ENCODE measurements around the gene SAMD5.
"Not testable (repeated sequence)": the region's sequence is repeated elsewhere in the genome, so short reads cannot be mapped to it uniquely, and the experiment has no call there.

The SAMD5 gene

DNA sequence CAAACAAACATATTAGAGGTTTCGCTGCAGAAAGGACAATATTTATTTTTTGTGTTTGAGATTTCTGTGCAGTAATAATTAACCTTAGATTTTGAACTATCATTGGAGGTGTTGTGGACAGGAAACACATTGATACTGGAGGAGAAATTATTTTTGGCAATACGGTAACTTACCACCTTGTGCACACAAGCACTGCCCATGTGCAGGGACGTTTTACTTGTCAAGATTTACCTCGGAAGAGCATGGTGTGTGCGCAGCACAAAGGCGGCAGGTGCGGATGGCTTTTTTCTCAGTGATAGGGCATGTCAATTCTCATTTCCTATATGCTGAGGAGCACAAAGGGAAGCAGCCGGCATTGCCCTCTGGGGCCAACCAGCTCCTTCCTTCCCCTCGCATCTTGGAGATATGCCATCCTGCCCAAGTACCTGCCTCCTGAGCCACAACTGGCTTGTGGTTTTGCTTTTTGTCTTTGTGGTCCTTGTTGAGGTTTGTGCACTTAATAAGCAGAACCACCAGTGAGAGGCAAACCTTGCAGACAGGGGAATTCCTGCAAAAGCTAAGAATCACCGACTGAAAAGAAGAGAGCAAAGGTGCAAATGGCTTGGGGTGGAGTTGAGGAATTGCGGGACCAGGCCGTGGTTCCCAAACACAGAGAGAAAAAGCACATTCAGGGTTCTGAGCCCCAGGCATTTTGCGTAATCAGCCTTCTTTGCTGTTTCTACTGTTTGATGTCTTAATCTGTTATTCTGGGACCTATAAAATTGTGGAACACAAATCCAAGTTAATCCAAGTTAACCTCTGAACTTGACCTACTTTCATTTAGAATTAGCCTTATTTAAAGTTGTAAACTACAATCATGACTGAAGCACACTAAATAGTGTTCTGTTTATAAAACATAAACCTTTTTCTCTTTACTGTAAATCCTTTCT is 21.9 kb downstream of the SAMD5 start:
- Histone ChIP-seq H3K4me3 (ENCODE audit: low read length) (no peak overlapping the region), H3K27me3 (ENCODE audit: control insufficient read depth, insufficient read depth, low read length) (no peaks in the 10 kb centered on the region), H3K9ac (ENCODE audit: low read depth, low read length) (no peak overlapping the region)

GRCh38 chr6:147531321-147531720 is 22.8 kb downstream of the SAMD5 start:
- Histone ChIP-seq H3K4me2 (ENCODE audit: low read length) (no peak overlapping the region), H3K4me1 (ENCODE audit: control insufficient read depth, insufficient read depth, low read length) (no peaks in the 10 kb centered on the region), H3K27me3 (ENCODE audit: control insufficient read depth, insufficient read depth, low read length) (no peaks in the 10 kb centered on the region), H3K9ac (ENCODE audit: low read depth, low read length) (no peak overlapping the region), H3K4me3 (ENCODE audit: low read length) (no peak overlapping the region), H3K9me3 (replicated peaks; ENCODE audit: low read length) (no peaks in the 10 kb centered on the region), H3K36me3 (ENCODE audit: insufficient read depth, low read length) (no peaks in the 10 kb centered on the region)

More for the DNA sequence above, 21.9 kb downstream of the SAMD5 start:
- H3K9me3 ChIP-seq (replicated peaks; ENCODE audit: low read length) = no peaks in the 10 kb centered on the region
- no peaks in the 10 kb centered on the region for H3K4me1 ChIP-seq (ENCODE audit: control insufficient read depth, insufficient read depth, low read length)
- no peaks in the 10 kb centered on the region for H3K36me3 ChIP-seq (ENCODE audit: insufficient read depth, low read length)
- H3K4me2 ChIP-seq (ENCODE audit: low read length) = no peak overlapping the region

- Histone ChIP-seq H3K4me2 (ENCODE audit: low read length) (no peak overlapping the region), H3K36me3 (ENCODE audit: insufficient read depth, low read length) (no peaks in the 10 kb centered on the region), H3K9ac (ENCODE audit: low read depth, low read length) (no peak overlapping the region), H3K4me3 (ENCODE audit: low read length) (no peak overlapping the region), H3K4me1 (ENCODE audit: control insufficient read depth, insufficient read depth, low read length) (no peaks in the 10 kb centered on the region), H3K9me3 (replicated peaks; ENCODE audit: low read length) (no peaks in the 10 kb centered on the region), H3K27me3 (ENCODE audit: control insufficient read depth, insufficient read depth, low read length) (no peaks in the 10 kb centered on the region)
Measured at GRCh38 chr6:147534116-147534860, 25.8 kb downstream of the SAMD5 start.

DNA sequence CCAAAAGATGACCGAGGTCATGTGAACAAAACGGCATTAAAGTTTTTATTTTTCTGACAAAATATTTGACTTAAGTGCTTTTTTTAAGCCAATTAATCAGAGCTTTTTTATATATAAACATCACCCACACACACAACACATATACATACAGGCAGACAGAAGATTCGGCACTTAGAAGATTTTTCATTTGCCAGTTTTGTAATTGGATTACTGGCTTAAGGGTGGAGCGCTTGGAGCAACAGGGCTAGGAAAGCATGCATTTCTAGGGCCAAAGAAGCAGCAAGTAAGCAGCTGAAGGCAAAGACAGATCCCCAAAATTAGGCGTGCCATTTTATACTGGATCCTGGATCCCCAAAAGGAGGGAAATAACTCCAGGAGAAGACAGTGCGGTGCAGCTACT is 30.3 kb downstream of the SAMD5 start:
- Histone ChIP-seq H3K4me2 (ENCODE audit: low read length) (no peak overlapping the region), H3K27me3 (ENCODE audit: control insufficient read depth, insufficient read depth, low read length) (no peaks in the 10 kb centered on the region), H3K4me1 (ENCODE audit: control insufficient read depth, insufficient read depth, low read length) (no peaks in the 10 kb centered on the region), H3K36me3 (ENCODE audit: insufficient read depth, low read length) (no peaks in the 10 kb centered on the region), H3K9me3 (replicated peaks; ENCODE audit: low read length) (no peaks in the 10 kb centered on the region), H3K9ac (ENCODE audit: low read depth, low read length) (no peak overlapping the region), H3K4me3 (ENCODE audit: low read length) (no peak overlapping the region)

- Histone ChIP-seq H3K36me3 (ENCODE audit: insufficient read depth, low read length) (no peaks in the 10 kb centered on the region), H3K4me3 (ENCODE audit: low read length) (no peak overlapping the region), H3K9me3 (replicated peaks; ENCODE audit: low read length) (no peaks in the 10 kb centered on the region), H3K27me3 (ENCODE audit: control insufficient read depth, insufficient read depth, low read length) (no peaks in the 10 kb centered on the region), H3K9ac (ENCODE audit: low read depth, low read length) (no peak overlapping the region), H3K4me1 (ENCODE audit: control insufficient read depth, insufficient read depth, low read length) (no peaks in the 10 kb centered on the region), H3K4me2 (ENCODE audit: low read length) (no peak overlapping the region)
Measured at GRCh38 chr6:147540075-147540474, 31.6 kb downstream of the SAMD5 start.

DNA sequence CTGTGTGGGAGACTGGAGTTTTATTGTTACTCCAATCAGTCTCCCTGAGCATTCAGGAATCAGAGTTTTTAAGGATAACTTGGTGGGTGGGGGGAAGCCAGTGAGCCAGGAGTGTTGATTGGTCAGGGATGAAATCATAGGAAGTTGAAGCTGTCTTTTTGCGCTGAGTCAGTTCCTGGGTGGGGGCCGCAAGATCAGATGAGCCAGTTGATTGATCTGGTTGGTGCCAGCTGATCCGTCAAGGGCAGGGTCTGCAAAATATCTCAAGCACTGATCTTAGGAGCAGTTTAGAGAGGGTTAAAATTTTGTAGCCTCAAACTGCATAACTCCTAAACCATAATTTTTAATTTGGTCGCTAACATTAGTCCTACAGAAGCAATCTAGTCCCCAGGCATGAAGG is 33.9 kb downstream of the SAMD5 start:
- not testable (repeated sequence) for H3K9me3 ChIP-seq (replicated peaks; ENCODE audit: low read length); H3K4me2 ChIP-seq (ENCODE audit: low read length); H3K4me3 ChIP-seq (ENCODE audit: low read length); H3K4me1 ChIP-seq (ENCODE audit: control insufficient read depth, insufficient read depth, low read length); H3K9ac ChIP-seq (ENCODE audit: low read depth, low read length); H3K36me3 ChIP-seq (ENCODE audit: insufficient read depth, low read length); H3K27me3 ChIP-seq (ENCODE audit: control insufficient read depth, insufficient read depth, low read length)

DNA sequence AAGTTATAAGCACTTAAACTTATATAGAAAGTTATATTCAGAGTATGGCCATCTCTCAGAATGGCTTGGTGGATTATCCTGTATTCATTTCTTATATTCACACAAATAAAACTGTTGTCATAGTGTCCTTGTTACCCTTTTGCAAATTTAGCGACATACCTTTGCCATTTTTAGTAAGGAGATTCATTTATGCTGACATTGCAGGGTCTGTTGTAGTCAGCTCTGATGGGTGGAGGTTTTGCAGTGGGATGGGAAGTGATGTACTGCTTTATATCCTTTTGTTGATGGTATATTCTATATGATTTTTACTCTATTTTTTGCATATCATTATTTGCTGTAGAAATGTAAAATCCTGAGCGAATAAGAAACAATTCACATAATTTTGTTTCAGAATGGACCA is 35.9 kb downstream of the SAMD5 start:
- Histone ChIP-seq H3K9ac (ENCODE audit: low read depth, low read length) (no peak overlapping the region), H3K4me2 (ENCODE audit: low read length) (no peak overlapping the region), H3K36me3 (ENCODE audit: insufficient read depth, low read length) (no peaks in the 10 kb centered on the region), H3K4me3 (ENCODE audit: low read length) (no peak overlapping the region), H3K4me1 (ENCODE audit: control insufficient read depth, insufficient read depth, low read length) (peaks cover 4% of the 10 kb centered on the region), H3K27me3 (ENCODE audit: control insufficient read depth, insufficient read depth, low read length) (no peaks in the 10 kb centered on the region), H3K9me3 (replicated peaks; ENCODE audit: low read length) (no peaks in the 10 kb centered on the region)

DNA sequence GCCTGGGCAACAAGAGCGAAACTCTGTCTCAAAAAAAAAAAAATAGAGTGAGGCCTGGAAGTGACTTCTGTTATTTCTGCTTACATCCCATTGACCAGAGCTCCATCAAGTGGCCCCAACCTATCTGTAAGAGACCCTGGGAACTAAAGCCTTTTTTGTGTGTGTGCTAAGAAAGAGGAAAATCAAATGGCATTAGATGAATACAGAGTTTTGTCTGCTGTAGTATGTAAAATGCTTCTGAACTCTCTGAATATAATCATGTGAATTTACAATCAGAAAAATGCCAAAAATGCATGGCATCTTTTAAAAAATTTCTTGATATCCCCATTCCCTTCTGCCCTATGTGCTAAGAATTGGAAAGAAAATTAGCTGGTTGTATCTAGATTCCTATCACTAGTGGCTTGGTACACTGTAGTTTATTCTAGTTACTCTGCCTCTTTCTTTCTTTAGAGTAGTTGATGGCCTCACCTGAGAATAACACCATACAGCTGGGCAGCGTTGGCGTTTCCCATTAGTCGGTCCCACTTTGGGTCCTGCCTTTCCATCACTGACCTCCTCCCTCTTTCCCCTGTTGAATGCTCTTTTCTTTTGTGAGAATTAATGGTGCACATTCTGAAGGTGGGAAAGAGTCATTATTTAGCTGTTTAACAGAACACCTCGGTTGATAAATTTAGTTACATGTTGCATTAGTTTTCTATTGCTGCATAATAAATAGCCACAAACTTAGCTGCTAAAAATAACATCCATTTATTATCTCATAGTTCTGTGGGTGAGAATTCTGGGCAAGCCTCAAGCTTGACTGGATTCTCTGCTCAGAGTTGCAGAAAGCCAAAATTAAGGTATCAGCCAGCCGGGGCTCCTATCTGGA is 38.2 kb downstream of the SAMD5 start:
- Histone ChIP-seq H3K36me3 (ENCODE audit: insufficient read depth, low read length) (no peaks in the 10 kb centered on the region), H3K4me1 (ENCODE audit: control insufficient read depth, insufficient read depth, low read length) (peaks cover 4% of the 10 kb centered on the region), H3K9me3 (replicated peaks; ENCODE audit: low read length) (no peaks in the 10 kb centered on the region), H3K27me3 (ENCODE audit: control insufficient read depth, insufficient read depth, low read length) (no peaks in the 10 kb centered on the region), H3K9ac (ENCODE audit: low read depth, low read length) (no peak overlapping the region), H3K4me2 (ENCODE audit: low read length) (no peak overlapping the region), H3K4me3 (ENCODE audit: low read length) (no peak overlapping the region)

DNA sequence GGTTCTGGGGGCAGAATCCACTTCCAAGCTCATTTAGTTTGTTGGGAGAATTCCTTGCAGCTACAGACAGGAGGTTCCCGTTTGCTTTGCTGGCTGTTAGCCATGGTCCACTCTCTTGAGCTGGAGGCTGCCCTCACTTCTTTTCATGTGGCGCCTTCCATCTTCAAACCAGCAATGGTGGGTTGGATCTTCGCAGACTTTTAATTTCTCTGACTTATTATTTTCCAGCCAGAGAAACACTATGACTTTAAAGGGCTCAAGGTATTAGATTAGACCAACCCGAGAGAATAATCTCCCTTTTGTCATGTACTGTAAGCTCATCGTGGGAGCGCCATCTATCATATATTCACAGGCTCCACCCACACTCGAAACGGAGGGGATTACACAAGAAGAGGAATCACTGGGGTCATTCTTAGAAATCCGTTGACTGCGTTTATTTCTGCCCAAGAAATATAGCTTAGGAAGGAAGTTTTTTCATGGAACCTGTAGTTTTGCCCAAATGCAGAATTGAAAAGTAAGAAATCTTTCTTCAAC is 38.9 kb downstream of the SAMD5 start:
- no peaks in the 10 kb centered on the region for H3K9me3 ChIP-seq (replicated peaks; ENCODE audit: low read length)
- H3K36me3 ChIP-seq (ENCODE audit: insufficient read depth, low read length) = no peaks in the 10 kb centered on the region
- H3K4me1 ChIP-seq (ENCODE audit: control insufficient read depth, insufficient read depth, low read length) = peaks cover 4% of the 10 kb centered on the region
- H3K27me3 ChIP-seq (ENCODE audit: control insufficient read depth, insufficient read depth, low read length) = no peaks in the 10 kb centered on the region
- H3K4me3 ChIP-seq (ENCODE audit: low read length) = no peak overlapping the region
- H3K4me2 ChIP-seq (ENCODE audit: low read length) = no peak overlapping the region
- no peak overlapping the region for H3K9ac ChIP-seq (ENCODE audit: low read depth, low read length)

GRCh38 chr6:147548921-147549475 is 40.5 kb downstream of the SAMD5 start:
- H3K36me3 ChIP-seq (ENCODE audit: insufficient read depth, low read length) = no peaks in the 10 kb centered on the region
- H3K27me3 ChIP-seq (ENCODE audit: control insufficient read depth, insufficient read depth, low read length) = no peaks in the 10 kb centered on the region
- H3K9ac ChIP-seq (ENCODE audit: low read depth, low read length) = no peak overlapping the region
- H3K4me1 ChIP-seq (ENCODE audit: control insufficient read depth, insufficient read depth, low read length) = peaks cover 4% of the 10 kb centered on the region
- H3K4me3 ChIP-seq (ENCODE audit: low read length) = no peak overlapping the region
- no peak overlapping the region for H3K4me2 ChIP-seq (ENCODE audit: low read length)
- H3K9me3 ChIP-seq (replicated peaks; ENCODE audit: low read length) = no peaks in the 10 kb centered on the region

DNA sequence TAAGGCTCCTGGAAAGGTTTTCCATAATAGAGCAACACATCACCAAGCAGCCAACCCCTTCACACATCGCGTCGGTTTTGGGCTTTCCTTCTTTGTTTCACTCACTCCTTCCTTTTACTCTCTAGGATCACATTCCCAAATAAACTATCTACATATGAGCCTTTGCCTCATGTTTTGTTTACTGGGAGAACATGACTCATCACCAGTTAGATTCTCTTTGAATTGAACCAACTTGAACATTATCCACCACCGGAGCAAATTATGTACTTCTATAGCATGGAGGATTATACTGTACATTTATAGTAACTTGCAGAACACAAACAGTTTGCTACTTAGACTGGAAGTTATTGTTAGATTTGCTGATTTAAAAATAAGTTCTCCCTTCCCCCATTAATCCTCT is 41.0 kb downstream of the SAMD5 start:
- H3K9me3 ChIP-seq (replicated peaks; ENCODE audit: low read length) = no peaks in the 10 kb centered on the region
- H3K36me3 ChIP-seq (ENCODE audit: insufficient read depth, low read length) = no peaks in the 10 kb centered on the region
- no peaks in the 10 kb centered on the region for H3K27me3 ChIP-seq (ENCODE audit: control insufficient read depth, insufficient read depth, low read length)
- H3K4me1 ChIP-seq (ENCODE audit: control insufficient read depth, insufficient read depth, low read length) = peaks cover 4% of the 10 kb centered on the region
- H3K4me2 ChIP-seq (ENCODE audit: low read length) = no peak overlapping the region
- H3K9ac ChIP-seq (ENCODE audit: low read depth, low read length) = no peak overlapping the region
- no peak overlapping the region for H3K4me3 ChIP-seq (ENCODE audit: low read length)
